HL-60/S4 treated with phorbol 12-myristate 13-acetate at 8.2 ng/mL for 4 days and 3 days (cell line): ENCODE measurements around the gene NUS1.
"Not testable (repeated sequence)": the region's sequence is repeated elsewhere in the genome, so short reads cannot be mapped to it uniquely, and the experiment has no call there.

Source experiments
- in situ Hi-C: fragments of 300-500 bp; cut with MboI; formaldehyde crosslinking; loops from 2 replicates; pipeline ENCODE4 v1.15.0; 2022; ENCODE audit warnings: low sequenced_read_pairs

The NUS1 gene

GRCh38 chr6:117706936-117707509 lies 31.8 kb downstream of the NUS1 start:
- in situ Hi-C loops = not testable (repeated sequence)

GRCh38 chr6:117711369-117711768 lies 36.1 kb downstream of the NUS1 start:
- in situ Hi-C loops = no loop called here

- in situ Hi-C loops = no loop called here
Observed at GRCh38 chr6:117718895-117719294, 43.6 kb downstream of the NUS1 start.

- in situ Hi-C loops = not testable (repeated sequence)
Observed at GRCh38 chr6:117721520-117721919, 46.3 kb downstream of the NUS1 start.

- in situ Hi-C loops = no loop called here
Observed at GRCh38 chr6:117728626-117729025, 53.4 kb downstream of the NUS1 start.

- in situ Hi-C loops = no loop called here
Observed at GRCh38 chr6:117729613-117730012, 54.3 kb downstream of the NUS1 start.

- in situ Hi-C loops = no loop called here
Observed at GRCh38 chr6:117733341-117733740, 58.1 kb downstream of the NUS1 start.

GRCh38 chr6:117739869-117740268 lies 64.6 kb downstream of the NUS1 start:
- in situ Hi-C loops = no loop called here

- in situ Hi-C loops = no loop called here
Observed at GRCh38 chr6:117740605-117741004, 65.3 kb downstream of the NUS1 start.

GRCh38 chr6:117750675-117751074 lies 75.4 kb downstream of the NUS1 start:
- in situ Hi-C loops = not testable (repeated sequence)
